H1 (cell line): Measurements from ENCODE around the gene ABHD16A. TPM values are rescaled to one million over a fixed set of nuclear protein-coding genes. Genes with fewer than 3 reads are reported as not detected.

Source experiments
- CTCF ChIA-PET: fragments of 300-600 bp; sonication (Branson Sonifier 250); formaldehyde crosslinking; loops from one replicate; lab custom pipeline; 2021; ENCODE audit not compliant: partially characterized antibody; lab: Charles Lee
- POLR2A ChIA-PET: fragments of 300-600 bp; sonication (Branson Sonifier 250); formaldehyde crosslinking; loops from one replicate; lab custom pipeline; 2021; ENCODE audit warnings: inconsistent platforms; ENCODE audit not compliant: partially characterized antibody; lab: Charles Lee
- DNase-seq, 2 experiments: peaks; one replicate each; pipeline versions ENCODE4 v3.0.0 to v3.0.0-alpha.2; 2010 to 2022; ENCODE audit warnings: low spot score in 2 of 2, low read depth in 1 of 2, mixed read lengths in 1 of 2
- FAIRE-seq: peaks from 2 replicates; lab custom pipeline; 2011; peaks lifted over from hg19 to GRCh38; lab: Jason Lieb, UNC
- H2AFZ ChIP-seq: 2 replicates; pipeline ENCODE4 v1.8.1; 2012; ENCODE audit warnings: low read length, inconsistent platforms
- H2AK5ac ChIP-seq: 2 replicates; pipeline ENCODE4 v1.6.1; 2013; ENCODE audit warnings: low read depth, low read length
- H2BK120ac ChIP-seq: replicated peaks from 2 replicates; pipeline ENCODE3; 2013; ENCODE audit warnings: low read depth, low read length, inconsistent platforms
- H2BK12ac ChIP-seq: 2 replicates; pipeline ENCODE4 v1.6.1; 2013; ENCODE audit warnings: low read depth, low read length
- H2BK15ac ChIP-seq: 2 replicates; pipeline ENCODE4 v1.6.1; 2013; ENCODE audit warnings: low read length
- H2BK20ac ChIP-seq: 2 replicates; pipeline ENCODE4 v1.6.1; 2013; ENCODE audit warnings: low read length
- H2BK5ac ChIP-seq: 2 replicates; pipeline ENCODE4 v1.6.1; 2013; ENCODE audit warnings: low read depth, low read length
- H3K14ac ChIP-seq: 2 replicates; pipeline ENCODE4 v1.6.1; 2013; ENCODE audit warnings: inconsistent platforms; ENCODE audit not compliant: insufficient read length
- H3K18ac ChIP-seq: 2 replicates; pipeline ENCODE4 v1.6.1; 2013; ENCODE audit warnings: low read length; ENCODE audit errors: extremely low read depth
- H3K23ac ChIP-seq: 2 replicates; pipeline ENCODE4 v1.6.1; 2013; ENCODE audit warnings: inconsistent platforms; ENCODE audit not compliant: insufficient read length
- H3K23me2 ChIP-seq: 2 replicates; pipeline ENCODE4 v1.6.1; 2013; ENCODE audit warnings: low read depth, low read length
- H3K27ac ChIP-seq: 2 replicates; pipeline ENCODE4 v1.6.1; 2011; ENCODE audit warnings: low read depth, low read length, inconsistent platforms
- H3K27me3 ChIP-seq, 4 experiments: replicated peaks in 1 of 4; 1 replicate in 1 of 4; 2 replicates in 3 of 4; pipeline versions ENCODE4 v1.6.1 to v1.8.1; 2011 to 2013; ENCODE audit warnings: low read length in 3 of 4, mild to moderate bottlenecking in 3 of 4, inconsistent platforms in 2 of 4, mixed read lengths in 2 of 4, moderate library complexity in 1 of 4; ENCODE audit not compliant: control insufficient read depth in 3 of 4, insufficient read depth in 3 of 4; ENCODE audit errors: extremely low read depth in 1 of 4
- H3K36me3 ChIP-seq, 4 experiments: 2 replicates each; pipeline versions ENCODE4 v1.6.1 to v1.8.1; 2011 to 2013; ENCODE audit warnings: mild to moderate bottlenecking in 4 of 4, low read length in 3 of 4, moderate library complexity in 2 of 4, control low read depth in 1 of 4, inconsistent platforms in 1 of 4; ENCODE audit not compliant: insufficient read depth in 4 of 4, control insufficient read depth in 2 of 4
- H3K4ac ChIP-seq: replicated peaks from 2 replicates; pipeline ENCODE3; 2013; ENCODE audit warnings: low read length, low read depth, mixed read lengths, inconsistent platforms; ENCODE audit not compliant: insufficient read length
- H3K4me1 ChIP-seq, 4 experiments: replicated peaks in 1 of 4; 1 replicate in 1 of 4; 2 replicates in 3 of 4; pipeline versions ENCODE4 v1.6.1 to v1.8.1; 2011 to 2013; ENCODE audit warnings: low read length in 3 of 4, inconsistent platforms in 2 of 4, mixed read lengths in 1 of 4; ENCODE audit not compliant: insufficient read depth in 4 of 4, control insufficient read depth in 3 of 4
- H3K4me2 ChIP-seq, 2 experiments: 2 replicates each; pipeline versions ENCODE4 v1.6.1 to v1.8.1; 2011 to 2013; ENCODE audit warnings: low read depth in 2 of 2, low read length in 2 of 2, control low read depth in 1 of 2, inconsistent platforms in 1 of 2, mild to moderate bottlenecking in 1 of 2; ENCODE audit not compliant: insufficient read depth in 1 of 2
- H3K4me3 ChIP-seq, 4 experiments: fragments of 200-600, 300-600 bp in 1 of 4; sonication (generic), shearing (Covaris generic), sonication (Bioruptor Twin) in 1 of 4; 2 replicates each; pipeline versions ENCODE4 v1.5.1 to v1.8.1; 2011 to 2016; ENCODE audit warnings: low read length in 4 of 4, low read depth in 3 of 4, control low read depth in 2 of 4, inconsistent platforms in 2 of 4, mild to moderate bottlenecking in 2 of 4, mixed read lengths in 1 of 4, moderate library complexity in 1 of 4; ENCODE audit not compliant: insufficient read depth in 2 of 4; ENCODE audit errors: extremely low read depth in 1 of 4
- H3K56ac ChIP-seq: replicated peaks from 2 replicates; pipeline ENCODE3; 2013; ENCODE audit warnings: low read depth, mild to moderate bottlenecking, mixed read lengths, low read length, inconsistent platforms; ENCODE audit not compliant: insufficient read length
- H3K79me1 ChIP-seq: 2 replicates; pipeline ENCODE4 v1.6.1; 2013; ENCODE audit warnings: low read depth, low read length, control low read depth
- H3K79me2 ChIP-seq, 2 experiments: 2 replicates each; pipeline versions ENCODE4 v1.6.1 to v1.8.1; 2012 to 2013; ENCODE audit warnings: low read length in 2 of 2, mild to moderate bottlenecking in 2 of 2, inconsistent platforms in 1 of 2; ENCODE audit not compliant: insufficient read depth in 2 of 2, control insufficient read depth in 1 of 2
- H3K9ac ChIP-seq, 4 experiments: replicated peaks in 1 of 4; 1 replicate in 1 of 4; 2 replicates in 3 of 4; pipeline versions ENCODE4 v1.6.1 to v1.8.1; 2011 to 2013; ENCODE audit warnings: low read depth in 3 of 4, low read length in 3 of 4, control low read depth in 2 of 4, mild to moderate bottlenecking in 2 of 4, moderate library complexity in 2 of 4, inconsistent platforms in 1 of 4; ENCODE audit errors: extremely low read depth in 1 of 4
- H3K9me3 ChIP-seq, 2 experiments: 2 replicates each; pipeline versions ENCODE4 v1.6.1 to v1.8.1; 2012 to 2013; ENCODE audit warnings: mild to moderate bottlenecking in 2 of 2, moderate library complexity in 2 of 2, control low read depth in 1 of 2, inconsistent platforms in 1 of 2, low read depth in 1 of 2, low read length in 1 of 2, mixed read lengths in 1 of 2; ENCODE audit not compliant: insufficient read depth in 2 of 2
- H4K20me1 ChIP-seq, 2 experiments: replicated peaks in 1 of 2; 2 replicates each; pipeline versions ENCODE3 to v1.8.1; 2011 to 2013; ENCODE audit warnings: inconsistent platforms in 2 of 2, low read length in 2 of 2, mild to moderate bottlenecking in 1 of 2; ENCODE audit not compliant: insufficient read depth in 2 of 2, control insufficient read depth in 1 of 2
- H4K5ac ChIP-seq: 2 replicates; pipeline ENCODE4 v1.6.1; 2013; ENCODE audit warnings: low read length, low read depth, mixed read lengths, inconsistent platforms; ENCODE audit not compliant: insufficient read length
- H4K8ac ChIP-seq: 2 replicates; pipeline ENCODE4 v1.8.0; 2013; ENCODE audit warnings: mild to moderate bottlenecking, moderate library complexity, low read length, inconsistent platforms; ENCODE audit not compliant: insufficient read depth; ENCODE audit errors: extremely low read depth
- H4K91ac ChIP-seq: replicated peaks from 2 replicates; pipeline ENCODE3; 2013; ENCODE audit warnings: low read length, mixed read lengths, inconsistent platforms; ENCODE audit not compliant: insufficient read length
- GTF2F1 ChIP-seq: IDR thresholded peaks from 2 replicates; pipeline ENCODE4 v1.6.1; 2012; ENCODE audit warnings: low read depth, low read length, improper control_type of control experiment, borderline replicate concordance
- JUN ChIP-seq: IDR thresholded peaks from 2 replicates; pipeline ENCODE4 v1.6.1; 2011; ENCODE audit warnings: low read depth, mild to moderate bottlenecking, improper control_type of control experiment, low read length
- POLR2AphosphoS5 ChIP-seq: IDR thresholded peaks from 2 replicates; pipeline ENCODE4 v1.6.1; 2011; ENCODE audit warnings: low read depth, low read length
- RNF2 ChIP-seq: fragments of 200-900, 300-1000 bp; sonication (generic); IDR thresholded peaks from 2 replicates; pipeline ENCODE4 v1.7.1; 2016; ENCODE audit warnings: borderline replicate concordance, low read depth, mild to moderate bottlenecking, antibody characterized with exemption, low read length; ENCODE audit not compliant: poor library complexity, severe bottlenecking; ENCODE audit errors: missing control alignments
- TBP ChIP-seq: IDR thresholded peaks from 2 replicates; pipeline ENCODE4 v1.6.1; 2011; ENCODE audit warnings: low read depth, low read length, improper control_type of control experiment
- WGBS, 2 experiments: shearing (Covaris generic) in 1 of 2; methylation state at CpG; one replicate each; pipeline versions ENCODE4 v1.1.6 to v1.1.7; 2013 to 2015; ENCODE audit warnings: low lambda C conversion rate in 2 of 2, mixed read lengths in 2 of 2, inconsistent platforms in 1 of 2, low coverage in 1 of 2, missing lambda C conversion rate in 1 of 2; ENCODE audit not compliant: insufficient replicate concordance in 2 of 2, insufficient coverage in 1 of 2, insufficient read length in 1 of 2; ENCODE audit errors: extremely low coverage in 1 of 2, missing lambda C conversion rate in 1 of 2; 5-methylcytosine and 5-hydroxymethylcytosine counted together
- polyA plus RNA-seq, 7 experiments: library from polyadenylated mRNA; depleted of rRNA in 3 of 7; stranded (reverse) in 5 of 7; unstranded in 2 of 7; fragments of >200 nt in 5 of 7; fragments of 200-250 nt in 2 of 7; gene quantifications; 1 replicate in 5 of 7; 2 replicates in 1 of 7; 4 replicates in 1 of 7; pipeline versions ENCODE4 v1.2.1 to v1.2.3, GENCODE V29; 2011 to 2013; ENCODE audit warnings: missing spikeins in 2 of 7, mixed read lengths in 2 of 7
- total RNA-seq: library from RNA; stranded (reverse); fragmentation: NEBNext Ultra II Directional; extraction: Animal tissue kit (Norgen Biotek cat#: 25700); gene quantifications from 2 replicates; pipeline ENCODE4 v1.2.1, GENCODE V29; 2021

ABHD16A gene
- total and polyA plus RNA-seq, 2 of the 8 experiments (the other 6 are each of a cell fraction or from before 2014, with no cell fraction given): 32.9 to 40.2 TPM

- H3K79me2 ChIP-seq: no peaks in the 10 kb centered on the region
- no peaks in the 10 kb centered on the region for H4K20me1 ChIP-seq
- H3K4ac ChIP-seq: no peak overlapping the region
- 92% methylated on average over 2 of the region's 2 CpGs; no CpG with 5 or more reads in 1 of the 2 experiments for WGBS, 2 experiments
- H3K18ac ChIP-seq: no peak overlapping the region
- H4K5ac ChIP-seq: no peak overlapping the region
- H3K79me1 ChIP-seq: no peaks in the 10 kb centered on the region
- H2BK5ac ChIP-seq: no peak overlapping the region
- H3K56ac ChIP-seq: no peak overlapping the region
- no peak overlapping the region for H3K4me2 ChIP-seq
- DNase-seq (no peak), FAIRE-seq (no peak)
- no peak overlapping the region for H3K4me3 ChIP-seq
- no peak overlapping the region for H2BK120ac ChIP-seq
- CTCF ChIA-PET: interaction anchor here (0.6 to 5.9 kb wide), 7 partner anchors 13 to 161 kb away, joined by 3 to 52 read pairs (median 4); partner anchors contain the start of genes DDAH2, EHMT2 and SAPCD1
- no peak overlapping the region for H2BK12ac ChIP-seq
- no peak overlapping the region for H2BK15ac ChIP-seq
- peaks cover 3% of the 10 kb centered on the region for H3K23me2 ChIP-seq
- H3K27me3 ChIP-seq: no peaks in the 10 kb centered on the region
- H2AK5ac ChIP-seq: no peak overlapping the region
- H3K36me3 ChIP-seq: peaks cover 0 to 12% (median 0%) of the 10 kb centered on the region in 4 experiments; a peak in 3 of 8 replicates
- H3K14ac ChIP-seq: no peak overlapping the region
- no peak overlapping the region for H3K27ac ChIP-seq
- no peak overlapping the region for H2BK20ac ChIP-seq
- H3K4me1 ChIP-seq: peaks cover 13 to 19% (median 17%) of the 10 kb centered on the region in 4 experiments
- no peak overlapping the region for H3K9ac ChIP-seq
- H3K23ac ChIP-seq: no peak overlapping the region
- H4K8ac ChIP-seq: no peak overlapping the region
- no peak for TF ChIP-seq JUN
- no peak for TF ChIP-seq POLR2AphosphoS5
- no peak for TF ChIP-seq RNF2
- TF ChIP-seq GTF2F1: no peak
- no peak for TF ChIP-seq TBP
- TF ChIP-seq, all 59 proteins: peak for 0
- H4K91ac ChIP-seq: no peak overlapping the region
- POLR2A ChIA-PET: interaction anchor here (0.6 to 8.7 kb wide), 14 partner anchors 9 to 200 kb away, joined by 3 to 73 read pairs (median 10); partner anchors contain the start of genes APOM, BAG6, DDAH2 and DDX39B
- H3K9me3 ChIP-seq: no peaks in the 10 kb centered on the region; a peak in 1 of 4 replicates
- no peak overlapping the region for H2AFZ ChIP-seq
Observed at GRCh38 chr6:31741815-31742214, 38.7 kb upstream of the ABHD16A start.
